ENCODE measurements around the gene ERI3.

GRCh38 chr1:44348061-44348485, 7.0 kb downstream of the ERI3 start:
- no peak for TF ChIP-seq CTCF (IDR thresholded peaks at IDR 0.05 in 2 of 3, conservative IDR thresholded peaks at IDR 0.05 in 1 of 3; ENCODE audit: control insufficient read depth in 2 of 3, extremely low read depth in 1 of 3, insufficient read depth in 1 of 3, low read depth in 3 of 3, low read length in 3 of 3)
- TF ChIP-seq EZH2 (IDR thresholded peaks at IDR 0.05; ENCODE audit: borderline replicate concordance, control insufficient read depth, low read depth, low read length): no peak

Data from GM12878 (cell line).